Stimulated activated CD4-positive, alpha-beta T cell treated with anti-CD3 and anti-CD28 coated beads, Interleukin-2, amount 100 ng/mL, for 24 hours (primary cell): ENCODE measurements around the gene TMA7.
A peak's percentile ranks its signal among the peaks of the same experiment; 100 is the strongest.
"Not testable (repeated sequence)": the region's sequence is repeated elsewhere in the genome, so short reads cannot be mapped to it uniquely, and the experiment has no call there.

Experiments used
- DNase-seq, 2 donors: peaks; one replicate each; pipeline ENCODE4 v3.0.0-alpha.2; 2020

Gene TMA7

DNA sequence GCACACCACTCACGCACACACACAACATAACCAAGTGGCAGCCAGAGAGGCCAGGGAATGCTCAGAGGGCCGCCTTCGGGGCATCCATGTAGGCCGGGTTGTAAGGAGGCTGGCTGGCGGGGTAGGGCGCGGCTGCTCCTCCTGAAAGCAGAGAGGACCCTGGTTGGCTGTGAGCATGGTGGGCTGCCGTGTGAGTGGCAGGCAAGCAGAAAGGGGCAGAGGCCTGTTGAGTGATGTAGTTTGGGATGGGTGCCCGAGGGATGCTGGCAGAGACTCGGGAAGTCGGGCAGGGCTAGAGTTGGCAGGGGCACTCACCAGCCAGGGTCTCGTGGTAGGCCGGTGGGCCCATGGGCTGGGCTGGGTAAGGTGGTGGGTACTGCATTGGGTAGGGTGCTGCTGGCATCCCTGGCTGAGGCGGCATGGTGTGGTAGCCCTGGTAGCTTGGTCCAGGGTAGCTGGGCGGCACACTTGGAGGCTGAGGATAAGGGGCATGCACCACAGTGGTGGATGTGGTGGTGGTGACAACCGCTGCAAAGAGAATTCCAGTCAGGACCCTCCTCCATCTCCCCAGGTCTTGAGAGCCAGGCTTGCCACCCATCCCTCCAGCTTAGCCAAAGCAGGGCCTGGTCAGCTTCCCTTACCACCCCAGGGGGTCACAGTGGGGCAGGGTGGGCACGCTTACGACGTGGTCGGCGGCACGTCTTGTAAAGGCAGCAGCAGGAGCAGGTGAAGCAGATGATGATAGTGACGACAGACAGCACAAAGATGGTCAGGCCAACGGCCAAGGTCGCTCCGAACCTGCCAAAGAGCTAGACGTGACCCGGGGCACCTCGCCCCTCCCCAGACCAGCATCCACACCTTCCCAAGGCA lies 29.2 kb downstream of the TMA7 start:
- no peak for DNase-seq

DNA sequence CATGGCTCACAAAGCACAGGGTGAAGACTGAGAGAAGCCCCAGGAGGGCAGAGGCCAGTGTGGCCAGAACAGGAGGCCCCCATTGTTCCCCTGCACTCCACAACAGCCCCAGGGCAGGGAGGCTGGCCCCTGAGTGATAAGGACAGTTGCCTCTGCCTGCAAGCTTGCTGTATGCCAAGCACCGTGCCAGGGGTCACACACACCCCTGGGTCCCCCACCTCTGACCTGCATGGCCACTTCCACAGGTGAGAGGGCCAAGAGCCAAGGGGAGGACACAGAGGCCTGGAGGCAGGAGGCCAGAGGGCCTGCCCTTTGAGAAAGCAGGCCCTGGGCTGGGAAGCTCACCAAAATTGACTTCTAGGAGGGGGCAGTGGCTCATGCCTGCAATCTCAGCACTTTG lies 30.2 kb downstream of the TMA7 start:
- no peak for DNase-seq

DNA sequence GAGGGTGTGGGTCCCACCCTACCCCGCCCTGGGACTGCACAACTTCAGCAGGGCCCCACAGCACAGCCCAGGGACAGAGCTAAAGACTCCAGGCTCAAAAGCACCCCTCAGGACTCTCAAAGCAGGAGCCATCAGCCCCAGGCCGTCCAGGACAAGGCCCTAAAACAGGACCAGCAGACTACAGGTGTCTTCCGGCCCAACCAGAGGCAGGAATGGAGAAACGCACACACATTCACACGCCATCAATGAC lies 32.5 kb downstream of the TMA7 start:
- DNase-seq, result no peak

- DNase-seq, result peak; percentile 94 to 96
Measured at GRCh38 chr3:48472923-48473616, 33.0 kb downstream of the TMA7 start.

DNA sequence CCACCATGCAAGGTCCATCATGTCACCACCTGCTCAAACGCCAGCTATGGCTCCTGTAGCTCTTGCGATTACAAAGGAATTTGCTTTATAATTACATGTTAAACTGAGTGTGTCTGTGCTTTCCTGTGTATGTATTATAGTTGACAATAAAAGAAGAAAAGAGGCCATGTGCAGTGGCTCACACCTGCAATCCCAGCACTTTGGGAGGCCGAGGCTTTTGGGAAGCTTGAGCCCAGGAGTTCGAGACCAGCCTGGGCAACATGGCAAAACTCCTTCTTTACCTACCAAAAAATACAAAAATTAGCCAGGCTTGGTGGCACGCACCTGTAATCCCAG lies 33.5 kb downstream of the TMA7 start:
- DNase-seq, result no peak

DNA sequence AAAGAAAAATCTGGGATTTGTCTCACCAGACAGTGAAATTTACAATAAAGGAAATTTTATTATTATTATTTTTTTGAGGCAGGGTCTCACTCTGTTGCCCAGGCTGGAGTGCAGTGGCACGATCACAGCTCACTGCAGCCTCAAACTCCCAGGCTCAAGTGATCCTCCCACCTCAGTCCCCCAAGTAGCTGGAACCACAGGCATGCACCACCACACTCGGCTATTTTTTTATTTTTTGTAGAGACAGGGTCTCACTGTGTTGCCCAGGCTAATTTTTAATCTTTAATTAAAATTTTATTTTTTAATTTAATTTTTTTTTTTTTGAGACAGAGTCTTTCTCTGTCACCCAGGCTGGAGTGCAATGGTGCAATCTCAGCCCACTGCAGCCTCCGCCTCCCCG lies 34.0 kb downstream of the TMA7 start:
- not testable (repeated sequence) for DNase-seq

- no peak for DNase-seq
Measured at GRCh38 chr3:48474619-48475018, 34.6 kb downstream of the TMA7 start.

- no peak for DNase-seq
Measured at GRCh38 chr3:48475188-48475587, 35.1 kb downstream of the TMA7 start.

DNA sequence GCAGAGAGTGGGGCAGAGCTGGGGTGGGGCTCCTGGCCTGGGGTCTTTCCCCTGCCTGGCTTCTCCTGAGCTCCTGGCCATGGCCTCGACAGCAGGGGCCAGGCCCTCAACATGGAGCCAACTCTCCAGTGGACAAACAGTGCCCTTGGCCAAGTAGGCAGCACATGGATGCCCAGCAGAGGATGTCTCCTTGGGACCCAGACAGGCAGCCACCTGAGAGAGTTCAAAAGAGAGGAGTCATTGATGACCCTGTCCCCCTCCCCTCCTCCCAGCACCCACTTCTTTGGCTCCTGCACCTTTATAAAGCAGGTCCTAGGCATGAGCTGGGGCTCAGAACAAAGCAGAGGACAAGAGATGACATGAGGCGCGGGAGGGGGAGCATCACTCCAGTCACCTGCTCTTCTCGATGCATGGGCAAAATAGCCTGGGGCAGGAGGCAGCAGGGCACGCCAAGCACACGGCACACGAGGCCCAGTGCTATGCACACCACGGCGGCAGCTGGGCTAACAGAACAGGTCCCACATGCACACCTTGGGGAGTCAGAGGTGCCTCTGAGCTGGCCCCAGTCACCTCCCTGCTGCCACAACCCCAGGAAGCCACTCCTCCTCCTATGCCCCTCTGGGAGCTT lies 36.5 kb downstream of the TMA7 start:
- no peak for DNase-seq

DNA sequence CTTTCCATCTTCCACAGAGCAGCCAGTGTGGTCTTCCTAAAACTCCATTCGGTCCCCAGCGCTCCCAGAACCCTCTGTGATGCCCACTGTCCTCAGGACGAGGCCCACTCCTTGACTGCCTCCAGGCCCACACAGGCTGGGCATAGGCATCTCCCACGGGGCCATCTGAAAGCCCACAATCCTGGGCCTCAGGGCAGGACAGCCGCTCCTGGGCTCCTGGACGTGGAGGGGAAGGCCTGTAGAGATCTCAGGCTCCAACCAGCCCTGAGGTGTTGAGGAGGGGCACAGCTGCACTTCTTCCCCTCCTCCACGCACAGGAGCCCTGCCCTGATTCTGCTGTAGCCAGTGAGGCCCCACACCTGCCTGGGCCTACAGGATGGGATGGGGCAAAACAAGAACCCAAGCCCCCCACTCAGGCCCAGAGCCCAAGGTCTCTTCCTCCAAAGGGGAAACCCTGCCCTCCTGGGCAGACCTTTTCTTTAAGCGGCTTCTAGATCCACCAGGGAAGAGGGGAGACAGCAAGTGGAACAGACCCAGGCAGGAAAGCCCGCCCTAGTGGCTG lies 38.0 kb downstream of the TMA7 start:
- no peak for DNase-seq

GRCh38 chr3:48478626-48479555 lies 38.8 kb downstream of the TMA7 start:
- DNase-seq, result peak; percentile 44 to 52

DNA sequence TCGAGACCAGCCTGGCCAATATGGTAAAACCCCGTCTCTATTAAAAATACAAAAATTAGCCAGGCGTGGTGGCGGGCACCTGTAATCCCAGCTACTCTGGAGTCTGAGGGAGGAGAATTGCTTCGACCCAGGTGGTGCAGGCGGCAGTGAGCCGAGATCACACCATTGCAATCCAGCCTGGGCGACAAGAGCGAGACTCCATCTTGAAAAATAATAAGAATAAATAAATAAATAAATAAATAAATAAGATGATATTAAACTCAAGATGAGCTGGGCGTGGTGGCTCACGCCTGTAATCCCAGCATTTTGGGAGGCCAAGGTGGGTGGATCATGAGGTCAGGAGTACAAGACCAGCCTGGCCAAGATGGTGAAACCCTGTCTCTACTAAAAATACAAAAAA lies 40.8 kb downstream of the TMA7 start:
- not testable (repeated sequence) for DNase-seq

GRCh38 chr3:48482822-48483221 lies 42.8 kb downstream of the TMA7 start:
- not testable (repeated sequence) for DNase-seq

GRCh38 chr3:48486952-48487351 lies 46.9 kb downstream of the TMA7 start:
- DNase-seq, result no peak

- no peak for DNase-seq
Measured at GRCh38 chr3:48492461-48493202, 52.6 kb downstream of the TMA7 start.

DNA sequence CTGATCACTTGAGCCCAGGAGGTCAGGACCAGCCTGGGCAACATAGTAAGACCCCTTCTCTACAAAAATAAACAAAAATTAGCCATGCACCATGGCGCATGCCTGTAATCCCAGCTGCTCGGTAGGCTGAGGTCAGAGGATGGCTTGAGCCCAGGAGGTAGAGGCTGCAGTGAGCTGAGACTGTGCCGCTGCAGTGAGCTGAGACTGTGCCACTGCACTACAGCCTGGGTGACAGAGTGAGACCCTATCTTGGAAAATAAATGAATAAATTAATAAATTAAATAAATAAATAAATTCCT lies 53.1 kb downstream of the TMA7 start:
- DNase-seq, result no peak
